Tibial nerve (tissue), 3 donors: ENCODE results near the gene PPM1L.

Experiments
- POLR2A ChIP-seq, 2 donors: fragments of 450-650 bp; IDR thresholded peaks; one replicate each; pipeline ENCODE4 v1.6.1; 2017; ENCODE audit warnings: antibody characterized with exemption in 2 of 2, mild to moderate bottlenecking in 2 of 2, moderate library complexity in 2 of 2
- TF ChIP-seq, protein P1 (sequence below), 5 experiments: fragments of 200-600 bp in 3 of 5; fragments of 450-650 bp in 2 of 5; sonication (generic) in 3 of 5; IDR thresholded peaks; one replicate each; pipeline ENCODE4 v1.5.1; 2016 to 2019; ENCODE audit warnings: antibody characterized with exemption in 5 of 5, mild to moderate bottlenecking in 3 of 5, moderate library complexity in 2 of 5

DNA sequence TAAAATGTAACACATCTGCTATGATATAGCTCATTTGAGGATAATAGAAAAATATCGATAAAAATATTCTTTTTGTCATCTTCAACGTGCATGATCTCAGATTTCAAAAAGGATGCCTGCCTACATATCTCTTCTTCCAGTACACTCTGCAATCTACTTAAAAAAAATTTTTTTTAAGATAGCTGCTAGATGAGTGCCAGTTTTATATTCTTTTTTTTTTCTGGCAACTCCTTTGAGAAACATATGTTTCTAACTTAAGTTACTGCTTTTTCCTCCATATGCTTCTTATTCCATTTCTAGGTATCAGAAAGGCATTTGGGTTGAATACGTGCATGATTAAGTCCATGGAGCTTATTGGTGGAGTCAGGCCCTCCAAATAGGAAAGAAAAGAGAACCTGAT lies 160.4 kb downstream of the PPM1L start:
- TF ChIP-seq, protein P1, sequence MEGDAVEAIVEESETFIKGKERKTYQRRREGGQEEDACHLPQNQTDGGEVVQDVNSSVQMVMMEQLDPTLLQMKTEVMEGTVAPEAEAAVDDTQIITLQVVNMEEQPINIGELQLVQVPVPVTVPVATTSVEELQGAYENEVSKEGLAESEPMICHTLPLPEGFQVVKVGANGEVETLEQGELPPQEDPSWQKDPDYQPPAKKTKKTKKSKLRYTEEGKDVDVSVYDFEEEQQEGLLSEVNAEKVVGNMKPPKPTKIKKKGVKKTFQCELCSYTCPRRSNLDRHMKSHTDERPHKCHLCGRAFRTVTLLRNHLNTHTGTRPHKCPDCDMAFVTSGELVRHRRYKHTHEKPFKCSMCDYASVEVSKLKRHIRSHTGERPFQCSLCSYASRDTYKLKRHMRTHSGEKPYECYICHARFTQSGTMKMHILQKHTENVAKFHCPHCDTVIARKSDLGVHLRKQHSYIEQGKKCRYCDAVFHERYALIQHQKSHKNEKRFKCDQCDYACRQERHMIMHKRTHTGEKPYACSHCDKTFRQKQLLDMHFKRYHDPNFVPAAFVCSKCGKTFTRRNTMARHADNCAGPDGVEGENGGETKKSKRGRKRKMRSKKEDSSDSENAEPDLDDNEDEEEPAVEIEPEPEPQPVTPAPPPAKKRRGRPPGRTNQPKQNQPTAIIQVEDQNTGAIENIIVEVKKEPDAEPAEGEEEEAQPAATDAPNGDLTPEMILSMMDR (IDR thresholded peaks at IDR 0.05): no peak
- TF ChIP-seq POLR2A (IDR thresholded peaks at IDR 0.05): no peak
